H1 (cell line): ENCODE data around the gene SENP7. TPM values are rescaled to one million over a fixed set of nuclear protein-coding genes. Genes with fewer than 3 reads are reported as not detected.

Source experiments
- CBX8 ChIP-seq: fragments of 300-800, 300-1000 bp; sonication (generic); IDR thresholded peaks from 2 replicates; pipeline ENCODE4 v1.7.1; 2016; ENCODE audit warnings: low read depth, low read length, borderline replicate concordance
- EZH2 ChIP-seq: fragments of 200-600 bp; sonication (generic); IDR thresholded peaks from 2 replicates; pipeline ENCODE4 v1.7.1; 2012; ENCODE audit warnings: low read depth, mild to moderate bottlenecking, moderate library complexity, low read length, inconsistent platforms; ENCODE audit not compliant: severe bottlenecking
- FOSL1 ChIP-seq: IDR thresholded peaks from 2 replicates; pipeline ENCODE4 v1.6.1; 2011; ENCODE audit warnings: mild to moderate bottlenecking, low read depth, low read length, moderate library complexity; ENCODE audit not compliant: insufficient read depth
- KDM1A ChIP-seq: fragments of 200-600, 300-600 bp; sonication (generic); IDR thresholded peaks from 2 replicates; pipeline ENCODE4 v1.7.1; 2016; ENCODE audit warnings: mild to moderate bottlenecking, low read length, borderline replicate concordance
- polyA plus RNA-seq, 7 experiments: library from polyadenylated mRNA; depleted of rRNA in 3 of 7; stranded (reverse) in 5 of 7; unstranded in 2 of 7; fragments of >200 nt in 5 of 7; fragments of 200-250 nt in 2 of 7; gene quantifications; 1 replicate in 5 of 7; 2 replicates in 1 of 7; 4 replicates in 1 of 7; pipeline versions ENCODE4 v1.2.1 to v1.2.3, GENCODE V29; 2011 to 2013; ENCODE audit warnings: missing spikeins in 2 of 7, mixed read lengths in 2 of 7
- total RNA-seq: library from RNA; stranded (reverse); fragmentation: NEBNext Ultra II Directional; extraction: Animal tissue kit (Norgen Biotek cat#: 25700); gene quantifications from 2 replicates; pipeline ENCODE4 v1.2.1, GENCODE V29; 2021

Gene SENP7
- total and polyA plus RNA-seq, 2 of the 8 experiments (the other 6 are each of a cell fraction or from before 2014, with no cell fraction given), result 2.8 to 7.8 TPM

GRCh38 chr3:101454629-101455028 is 58.4 kb downstream of the SENP7 start (continued):
- TF ChIP-seq CBX8, result no peak
- no peak for TF ChIP-seq KDM1A
- no peak for TF ChIP-seq FOSL1
- no peak for TF ChIP-seq EZH2
